Smooth muscle cell of bladder (primary cell): Measurements from ENCODE around the gene RAB20. TPM values are rescaled to one million over a fixed set of nuclear protein-coding genes. Genes with fewer than 3 reads are reported as not detected.

Experiments used
- total RNA-seq: library from RNA; depleted of rRNA; stranded (reverse); fragments of >200 nt; gene quantifications from 2 replicates; pipeline ENCODE4 v1.2.3, GENCODE V29; 2014

Gene RAB20, protein sequence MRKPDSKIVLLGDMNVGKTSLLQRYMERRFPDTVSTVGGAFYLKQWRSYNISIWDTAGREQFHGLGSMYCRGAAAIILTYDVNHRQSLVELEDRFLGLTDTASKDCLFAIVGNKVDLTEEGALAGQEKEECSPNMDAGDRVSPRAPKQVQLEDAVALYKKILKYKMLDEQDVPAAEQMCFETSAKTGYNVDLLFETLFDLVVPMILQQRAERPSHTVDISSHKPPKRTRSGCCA
- 12.7 and 15.2 TPM in 2 replicates for total RNA-seq

GRCh38 chr13:110561344-110562035 lies at the start of gene RAB20:
Gene RAB20, minus strand, starts transcription at chr13:110561722. Its CDS starts 203 bp downstream, at chr13:110561519.

Other genes with a start within 250 kb of the RAB20 start
- 19.4 and 20.8 TPM in 2 replicates for gene NAXD, start 53.8 kb upstream of the RAB20 start, total RNA-seq
- 84.3 and 123 TPM in 2 replicates for gene CARS2, start 144.4 kb upstream of the RAB20 start, total RNA-seq
- gene ING1, start 152.0 kb upstream of the RAB20 start, total RNA-seq: 11.2 and 12.7 TPM in 2 replicates